GM23338 (cell line): ENCODE results near the gene MEGF6.
A peak's percentile ranks its signal among the peaks of the same experiment; 100 is the strongest.

Experiments used
- EZH2 ChIP-seq: fragments of 200-600 bp; sonication (generic); IDR thresholded peaks from one replicate; pipeline ENCODE4 v1.8.0; 2017; ENCODE audit warnings: antibody characterized with exemption, mild to moderate bottlenecking, low read depth; ENCODE audit not compliant: unreplicated experiment
- POLR2AphosphoS5 ChIP-seq: IDR thresholded peaks from 2 replicates; pipeline ENCODE4 v1.6.1; 2016; ENCODE audit warnings: antibody characterized with exemption, low read depth
- ZNF331 ChIP-seq: fragments of 250-450 bp; sonication (Bioruptor Pico); IDR thresholded peaks from 2 replicates; pipeline ENCODE4 v1.5.0; 2020; ENCODE audit warnings: low read depth, mild to moderate bottlenecking, moderate library complexity
- TF ChIP-seq, protein P1 (sequence below): IDR thresholded peaks from one replicate; pipeline ENCODE4 v1.6.1; 2018; ENCODE audit warnings: antibody characterized with exemption; ENCODE audit not compliant: unreplicated experiment
- TF ChIP-seq, protein P2 (sequence below), 2 experiments: fragments of 200-600 bp in 1 of 2; sonication (generic) in 1 of 2; conservative IDR thresholded peaks; 2 replicates each; pipeline versions ENCODE4 v1.5.1 to v1.6.1; 2016 to 2017; ENCODE audit warnings: antibody characterized with exemption in 2 of 2, low read depth in 2 of 2, mild to moderate bottlenecking in 2 of 2, moderate library complexity in 1 of 2
- TF ChIP-seq, protein P3 (sequence below): IDR thresholded peaks from 2 replicates; pipeline ENCODE4 v1.6.1; 2016; ENCODE audit warnings: antibody characterized with exemption

DNA sequence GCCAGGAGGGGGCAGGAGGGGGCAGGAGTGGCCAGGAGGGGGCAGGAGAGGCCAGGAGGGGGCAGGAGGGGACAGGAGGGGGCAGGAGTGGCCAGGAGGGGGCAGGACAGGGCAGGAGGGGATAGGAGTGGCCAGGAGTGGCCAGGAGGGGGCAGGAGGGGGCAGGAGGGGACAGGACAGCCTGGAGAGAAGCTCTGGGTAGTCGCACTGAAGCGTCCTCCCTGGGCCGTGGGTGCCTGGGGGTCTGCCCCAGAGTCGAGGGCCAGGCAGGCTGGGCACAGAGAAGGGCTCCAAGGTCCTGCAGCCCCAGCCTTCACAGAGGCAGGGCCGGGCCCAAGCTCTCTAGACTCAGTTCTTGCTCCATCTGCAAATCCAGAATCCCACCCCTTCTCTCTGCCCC, 22.9 kb downstream of the MEGF6 start:
- TF ChIP-seq, protein P1, sequence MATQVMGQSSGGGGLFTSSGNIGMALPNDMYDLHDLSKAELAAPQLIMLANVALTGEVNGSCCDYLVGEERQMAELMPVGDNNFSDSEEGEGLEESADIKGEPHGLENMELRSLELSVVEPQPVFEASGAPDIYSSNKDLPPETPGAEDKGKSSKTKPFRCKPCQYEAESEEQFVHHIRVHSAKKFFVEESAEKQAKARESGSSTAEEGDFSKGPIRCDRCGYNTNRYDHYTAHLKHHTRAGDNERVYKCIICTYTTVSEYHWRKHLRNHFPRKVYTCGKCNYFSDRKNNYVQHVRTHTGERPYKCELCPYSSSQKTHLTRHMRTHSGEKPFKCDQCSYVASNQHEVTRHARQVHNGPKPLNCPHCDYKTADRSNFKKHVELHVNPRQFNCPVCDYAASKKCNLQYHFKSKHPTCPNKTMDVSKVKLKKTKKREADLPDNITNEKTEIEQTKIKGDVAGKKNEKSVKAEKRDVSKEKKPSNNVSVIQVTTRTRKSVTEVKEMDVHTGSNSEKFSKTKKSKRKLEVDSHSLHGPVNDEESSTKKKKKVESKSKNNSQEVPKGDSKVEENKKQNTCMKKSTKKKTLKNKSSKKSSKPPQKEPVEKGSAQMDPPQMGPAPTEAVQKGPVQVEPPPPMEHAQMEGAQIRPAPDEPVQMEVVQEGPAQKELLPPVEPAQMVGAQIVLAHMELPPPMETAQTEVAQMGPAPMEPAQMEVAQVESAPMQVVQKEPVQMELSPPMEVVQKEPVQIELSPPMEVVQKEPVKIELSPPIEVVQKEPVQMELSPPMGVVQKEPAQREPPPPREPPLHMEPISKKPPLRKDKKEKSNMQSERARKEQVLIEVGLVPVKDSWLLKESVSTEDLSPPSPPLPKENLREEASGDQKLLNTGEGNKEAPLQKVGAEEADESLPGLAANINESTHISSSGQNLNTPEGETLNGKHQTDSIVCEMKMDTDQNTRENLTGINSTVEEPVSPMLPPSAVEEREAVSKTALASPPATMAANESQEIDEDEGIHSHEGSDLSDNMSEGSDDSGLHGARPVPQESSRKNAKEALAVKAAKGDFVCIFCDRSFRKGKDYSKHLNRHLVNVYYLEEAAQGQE = no peak
- TF ChIP-seq POLR2AphosphoS5 = no peak
- TF ChIP-seq, protein P2, sequence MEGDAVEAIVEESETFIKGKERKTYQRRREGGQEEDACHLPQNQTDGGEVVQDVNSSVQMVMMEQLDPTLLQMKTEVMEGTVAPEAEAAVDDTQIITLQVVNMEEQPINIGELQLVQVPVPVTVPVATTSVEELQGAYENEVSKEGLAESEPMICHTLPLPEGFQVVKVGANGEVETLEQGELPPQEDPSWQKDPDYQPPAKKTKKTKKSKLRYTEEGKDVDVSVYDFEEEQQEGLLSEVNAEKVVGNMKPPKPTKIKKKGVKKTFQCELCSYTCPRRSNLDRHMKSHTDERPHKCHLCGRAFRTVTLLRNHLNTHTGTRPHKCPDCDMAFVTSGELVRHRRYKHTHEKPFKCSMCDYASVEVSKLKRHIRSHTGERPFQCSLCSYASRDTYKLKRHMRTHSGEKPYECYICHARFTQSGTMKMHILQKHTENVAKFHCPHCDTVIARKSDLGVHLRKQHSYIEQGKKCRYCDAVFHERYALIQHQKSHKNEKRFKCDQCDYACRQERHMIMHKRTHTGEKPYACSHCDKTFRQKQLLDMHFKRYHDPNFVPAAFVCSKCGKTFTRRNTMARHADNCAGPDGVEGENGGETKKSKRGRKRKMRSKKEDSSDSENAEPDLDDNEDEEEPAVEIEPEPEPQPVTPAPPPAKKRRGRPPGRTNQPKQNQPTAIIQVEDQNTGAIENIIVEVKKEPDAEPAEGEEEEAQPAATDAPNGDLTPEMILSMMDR (conservative IDR thresholded peaks at IDR 0.05; ENCODE audit: low read depth in 2 of 2) = peak in 1 of 2 experiments; percentile 19; a peak in 1 of 4 replicates
- no peak for TF ChIP-seq ZNF331 (CRISPR knock-in tag)
- TF ChIP-seq, protein P3, sequence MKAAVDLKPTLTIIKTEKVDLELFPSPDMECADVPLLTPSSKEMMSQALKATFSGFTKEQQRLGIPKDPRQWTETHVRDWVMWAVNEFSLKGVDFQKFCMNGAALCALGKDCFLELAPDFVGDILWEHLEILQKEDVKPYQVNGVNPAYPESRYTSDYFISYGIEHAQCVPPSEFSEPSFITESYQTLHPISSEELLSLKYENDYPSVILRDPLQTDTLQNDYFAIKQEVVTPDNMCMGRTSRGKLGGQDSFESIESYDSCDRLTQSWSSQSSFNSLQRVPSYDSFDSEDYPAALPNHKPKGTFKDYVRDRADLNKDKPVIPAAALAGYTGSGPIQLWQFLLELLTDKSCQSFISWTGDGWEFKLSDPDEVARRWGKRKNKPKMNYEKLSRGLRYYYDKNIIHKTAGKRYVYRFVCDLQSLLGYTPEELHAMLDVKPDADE = no peak
- no peak for TF ChIP-seq EZH2
